ENCODE data around the gene AKAP13. TPM values are rescaled to one million over a fixed set of nuclear protein-coding genes. Genes with fewer than 3 reads are reported as not detected.

The AKAP13 gene
- polyA plus RNA-seq, 1 donor from 2014 or later, result 10.0 TPM

DNA sequence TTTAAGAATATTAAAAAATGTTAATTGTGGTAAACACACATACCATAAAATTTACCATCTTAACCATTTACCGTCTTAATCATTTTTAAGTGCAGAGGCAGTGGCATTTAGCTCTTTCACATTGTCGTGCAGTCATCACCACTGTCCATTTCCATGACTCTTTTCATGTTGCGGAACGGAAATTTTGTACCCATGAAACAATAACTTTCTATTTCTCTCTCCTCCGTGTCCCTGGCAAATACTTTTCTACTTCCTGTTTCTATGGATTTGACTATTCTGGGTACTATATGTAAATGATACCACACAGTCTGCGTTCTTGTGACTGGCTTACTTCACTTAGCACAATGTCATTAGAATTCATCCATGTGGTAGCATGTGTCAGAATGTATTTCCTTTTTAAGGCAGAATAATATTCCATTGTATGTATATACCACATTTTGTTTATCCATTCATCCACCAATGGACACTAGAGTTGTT, 27.9 kb downstream of the AKAP13 start (continued):
- TF ChIP-seq SMC3 (conservative IDR thresholded peaks at IDR 0.05; ENCODE audit: poor library complexity) (no peak), RAD21 (conservative IDR thresholded peaks at IDR 0.05) (no peak)

DNA sequence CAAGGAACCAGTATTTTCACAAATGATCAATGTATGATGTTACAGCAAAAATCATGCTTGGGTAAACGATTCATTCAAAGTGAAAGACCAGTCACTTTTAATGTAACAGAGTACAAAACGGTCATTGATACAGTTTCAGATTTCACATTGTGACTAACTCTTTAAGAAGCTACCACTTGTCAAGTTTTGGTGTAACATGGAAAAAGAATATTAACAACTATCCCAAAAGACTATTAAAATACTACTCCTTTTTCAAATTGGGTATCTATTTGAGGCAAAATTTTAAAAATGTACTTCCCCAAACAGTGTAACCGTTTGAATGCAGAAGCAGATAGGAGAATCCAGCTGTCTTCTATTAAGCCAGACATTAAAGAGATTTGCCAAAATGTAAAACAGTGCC, 31.7 kb downstream of the AKAP13 start:
- Histone ChIP-seq H3K9ac (ENCODE audit: low read length) (no peak overlapping the region), H3K4me3 (ENCODE audit: low read length) (no peak overlapping the region), H3F3A (ENCODE audit: insufficient read depth, low read length, poor library complexity, severe bottlenecking) (no peaks in the 10 kb centered on the region), H3K4me2 (ENCODE audit: low read length) (no peak overlapping the region), H3K79me2 (replicated peaks; ENCODE audit: insufficient read depth, low read length) (peaks cover 8% of the 10 kb centered on the region), H3K27ac (ENCODE audit: low read length) (no peak overlapping the region), H3K9me3 (ENCODE audit: low read length) (no peaks in the 10 kb centered on the region), H2AFZ (ENCODE audit: low read depth, low read length) (no peak overlapping the region), H3K27me3 (ENCODE audit: insufficient read depth, low read depth, low read length) (no peaks in the 10 kb centered on the region), H4K20me1 (ENCODE audit: insufficient read depth) (no peaks in the 10 kb centered on the region), H3K36me3 (ENCODE audit: insufficient read depth, low read length) (no peaks in the 10 kb centered on the region), H3K9me2 (ENCODE audit: insufficient read depth, low read length) (no peaks in the 10 kb centered on the region)
- TF ChIP-seq RAD21 (conservative IDR thresholded peaks at IDR 0.05) (no peak), EP300 (conservative IDR thresholded peaks at IDR 0.05; ENCODE audit: poor library complexity, severe bottlenecking) (no peak), POLR2AphosphoS5 (IDR thresholded peaks at IDR 0.05) (no peak), EZH2 (IDR thresholded peaks at IDR 0.05; ENCODE audit: borderline replicate concordance, insufficient read depth, low read length, poor library complexity, severe bottlenecking) (no peak), SMC3 (conservative IDR thresholded peaks at IDR 0.05; ENCODE audit: poor library complexity) (no peak), MXI1 (conservative IDR thresholded peaks at IDR 0.05; ENCODE audit: poor library complexity, severe bottlenecking) (no peak), TAF1 (IDR thresholded peaks at IDR 0.05; ENCODE audit: low read depth) (no peak)
- TF ChIP-seq, protein P1, sequence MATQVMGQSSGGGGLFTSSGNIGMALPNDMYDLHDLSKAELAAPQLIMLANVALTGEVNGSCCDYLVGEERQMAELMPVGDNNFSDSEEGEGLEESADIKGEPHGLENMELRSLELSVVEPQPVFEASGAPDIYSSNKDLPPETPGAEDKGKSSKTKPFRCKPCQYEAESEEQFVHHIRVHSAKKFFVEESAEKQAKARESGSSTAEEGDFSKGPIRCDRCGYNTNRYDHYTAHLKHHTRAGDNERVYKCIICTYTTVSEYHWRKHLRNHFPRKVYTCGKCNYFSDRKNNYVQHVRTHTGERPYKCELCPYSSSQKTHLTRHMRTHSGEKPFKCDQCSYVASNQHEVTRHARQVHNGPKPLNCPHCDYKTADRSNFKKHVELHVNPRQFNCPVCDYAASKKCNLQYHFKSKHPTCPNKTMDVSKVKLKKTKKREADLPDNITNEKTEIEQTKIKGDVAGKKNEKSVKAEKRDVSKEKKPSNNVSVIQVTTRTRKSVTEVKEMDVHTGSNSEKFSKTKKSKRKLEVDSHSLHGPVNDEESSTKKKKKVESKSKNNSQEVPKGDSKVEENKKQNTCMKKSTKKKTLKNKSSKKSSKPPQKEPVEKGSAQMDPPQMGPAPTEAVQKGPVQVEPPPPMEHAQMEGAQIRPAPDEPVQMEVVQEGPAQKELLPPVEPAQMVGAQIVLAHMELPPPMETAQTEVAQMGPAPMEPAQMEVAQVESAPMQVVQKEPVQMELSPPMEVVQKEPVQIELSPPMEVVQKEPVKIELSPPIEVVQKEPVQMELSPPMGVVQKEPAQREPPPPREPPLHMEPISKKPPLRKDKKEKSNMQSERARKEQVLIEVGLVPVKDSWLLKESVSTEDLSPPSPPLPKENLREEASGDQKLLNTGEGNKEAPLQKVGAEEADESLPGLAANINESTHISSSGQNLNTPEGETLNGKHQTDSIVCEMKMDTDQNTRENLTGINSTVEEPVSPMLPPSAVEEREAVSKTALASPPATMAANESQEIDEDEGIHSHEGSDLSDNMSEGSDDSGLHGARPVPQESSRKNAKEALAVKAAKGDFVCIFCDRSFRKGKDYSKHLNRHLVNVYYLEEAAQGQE (IDR thresholded peaks at IDR 0.05; ENCODE audit: borderline replicate concordance), result no peak
- TF ChIP-seq, protein P2, sequence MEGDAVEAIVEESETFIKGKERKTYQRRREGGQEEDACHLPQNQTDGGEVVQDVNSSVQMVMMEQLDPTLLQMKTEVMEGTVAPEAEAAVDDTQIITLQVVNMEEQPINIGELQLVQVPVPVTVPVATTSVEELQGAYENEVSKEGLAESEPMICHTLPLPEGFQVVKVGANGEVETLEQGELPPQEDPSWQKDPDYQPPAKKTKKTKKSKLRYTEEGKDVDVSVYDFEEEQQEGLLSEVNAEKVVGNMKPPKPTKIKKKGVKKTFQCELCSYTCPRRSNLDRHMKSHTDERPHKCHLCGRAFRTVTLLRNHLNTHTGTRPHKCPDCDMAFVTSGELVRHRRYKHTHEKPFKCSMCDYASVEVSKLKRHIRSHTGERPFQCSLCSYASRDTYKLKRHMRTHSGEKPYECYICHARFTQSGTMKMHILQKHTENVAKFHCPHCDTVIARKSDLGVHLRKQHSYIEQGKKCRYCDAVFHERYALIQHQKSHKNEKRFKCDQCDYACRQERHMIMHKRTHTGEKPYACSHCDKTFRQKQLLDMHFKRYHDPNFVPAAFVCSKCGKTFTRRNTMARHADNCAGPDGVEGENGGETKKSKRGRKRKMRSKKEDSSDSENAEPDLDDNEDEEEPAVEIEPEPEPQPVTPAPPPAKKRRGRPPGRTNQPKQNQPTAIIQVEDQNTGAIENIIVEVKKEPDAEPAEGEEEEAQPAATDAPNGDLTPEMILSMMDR (IDR thresholded peaks at IDR 0.05; ENCODE audit: poor library complexity, severe bottlenecking), result no peak

DNA sequence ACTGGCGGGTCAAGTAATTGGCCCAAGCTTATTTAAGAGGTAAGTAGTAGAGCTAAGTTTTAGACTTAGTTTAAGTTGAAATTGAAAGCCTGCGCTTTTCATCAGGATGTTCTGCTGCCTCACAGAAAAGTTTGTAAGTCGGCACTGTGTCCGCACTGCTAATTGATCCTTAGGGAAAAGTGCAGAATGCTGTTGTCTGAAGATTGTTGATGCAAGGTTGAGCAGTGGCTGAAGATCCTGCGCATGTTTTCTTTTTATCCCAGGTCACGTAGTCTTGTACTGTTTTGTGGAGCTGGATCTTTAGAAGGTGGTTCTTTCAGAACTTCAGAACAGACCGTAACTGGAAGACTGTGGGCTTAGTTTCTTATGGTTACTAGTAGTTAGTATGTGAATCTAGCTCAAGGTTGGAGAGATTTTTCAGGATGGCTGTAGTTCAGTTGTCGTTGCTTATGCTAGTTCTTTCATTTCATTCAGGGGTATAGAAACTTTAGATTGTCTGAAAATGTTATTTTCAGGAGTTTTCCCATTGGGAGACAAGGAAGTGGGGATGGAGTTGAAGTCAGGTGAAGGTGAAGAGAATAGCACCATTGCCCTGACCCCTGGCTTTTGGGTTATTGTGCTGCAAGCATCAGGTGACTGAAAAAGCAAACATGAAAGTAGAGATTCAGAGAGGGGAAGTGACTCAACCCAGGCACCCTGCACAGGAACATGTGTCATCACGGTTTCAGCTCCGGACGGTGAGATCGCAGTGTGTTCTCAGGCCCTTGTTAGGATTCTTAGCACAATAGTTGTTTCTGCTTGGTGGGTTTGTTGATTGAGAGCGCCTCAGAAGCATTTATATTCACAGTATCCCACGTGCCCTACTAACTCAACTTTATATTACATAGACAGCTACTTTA, 32.8 kb downstream of the AKAP13 start:
- Histone ChIP-seq H4K20me1 (ENCODE audit: insufficient read depth) (no peaks in the 10 kb centered on the region), H3K9me3 (ENCODE audit: low read length) (no peaks in the 10 kb centered on the region), H3K9ac (ENCODE audit: low read length) (no peak overlapping the region), H3F3A (ENCODE audit: insufficient read depth, low read length, poor library complexity, severe bottlenecking) (no peaks in the 10 kb centered on the region), H3K27me3 (ENCODE audit: insufficient read depth, low read depth, low read length) (no peaks in the 10 kb centered on the region), H3K9me2 (ENCODE audit: insufficient read depth, low read length) (no peaks in the 10 kb centered on the region), H3K27ac (ENCODE audit: low read length) (no peak overlapping the region), H2AFZ (ENCODE audit: low read depth, low read length) (no peak overlapping the region), H3K4me3 (ENCODE audit: low read length) (no peak overlapping the region), H3K36me3 (ENCODE audit: insufficient read depth, low read length) (no peaks in the 10 kb centered on the region), H3K4me2 (ENCODE audit: low read length) (no peak overlapping the region), H3K79me2 (replicated peaks; ENCODE audit: insufficient read depth, low read length) (peaks cover 4% of the 10 kb centered on the region)
- TF ChIP-seq TAF1 (IDR thresholded peaks at IDR 0.05; ENCODE audit: low read depth), result no peak
- no peak for TF ChIP-seq EZH2 (IDR thresholded peaks at IDR 0.05; ENCODE audit: borderline replicate concordance, insufficient read depth, low read length, poor library complexity, severe bottlenecking)
- TF ChIP-seq SMC3 (conservative IDR thresholded peaks at IDR 0.05; ENCODE audit: poor library complexity), result no peak
- TF ChIP-seq, protein P1 (IDR thresholded peaks at IDR 0.05; ENCODE audit: borderline replicate concordance), result no peak
- no peak for TF ChIP-seq MXI1 (conservative IDR thresholded peaks at IDR 0.05; ENCODE audit: poor library complexity, severe bottlenecking)
- TF ChIP-seq POLR2AphosphoS5 (IDR thresholded peaks at IDR 0.05), result no peak
- TF ChIP-seq, protein P2 (IDR thresholded peaks at IDR 0.05; ENCODE audit: poor library complexity, severe bottlenecking), result no peak
- TF ChIP-seq EP300 (conservative IDR thresholded peaks at IDR 0.05; ENCODE audit: poor library complexity, severe bottlenecking), result no peak
- no peak for TF ChIP-seq RAD21 (conservative IDR thresholded peaks at IDR 0.05)

Data from neural cell (in vitro differentiated cells).